Measurements from ENCODE around the gene RERG.

DNA sequence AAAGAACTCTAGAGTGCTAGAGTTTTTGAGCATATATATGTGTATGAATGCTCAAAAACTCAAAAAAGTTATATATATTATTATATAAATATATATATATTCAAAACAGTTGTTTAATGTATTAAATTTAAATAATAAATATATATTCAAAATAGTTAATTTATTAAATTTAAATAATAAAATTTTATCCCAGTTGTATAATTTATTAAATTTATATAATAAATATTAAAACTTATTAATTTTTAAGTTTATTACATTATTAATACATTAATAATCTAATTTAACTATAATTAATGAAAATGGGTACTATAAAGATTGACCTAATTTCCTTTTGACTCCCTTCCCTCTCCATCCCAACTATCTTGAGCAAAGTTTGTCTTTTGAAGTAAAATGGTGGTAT, 97.8 kb downstream of the RERG start:
- TF ChIP-seq JUND (IDR thresholded peaks at IDR 0.05) (no peak), GABPA (IDR thresholded peaks at IDR 0.05 in 1 of 2, conservative IDR thresholded peaks at IDR 0.05 in 1 of 2) (no peak)
